A673 (cell line): ENCODE results near the gene THSD7B. TPM values are rescaled to one million over a fixed set of nuclear protein-coding genes. Genes with fewer than 3 reads are reported as not detected.

Experiments
- BruUV-seq: library from RNA; stranded (reverse); fragments of 400-500 nt; replicated peaks from 2 replicates; lab custom pipeline; 2021; lab: Mats Ljungman, UMichigan
- CTCF ChIA-PET: fragments of 300-600 bp; sonication (Branson Sonifier 250); formaldehyde crosslinking; loops from one replicate; lab custom pipeline; 2022; ENCODE audit warnings: antibody characterized with exemption; lab: Charles Lee
- POLR2A ChIA-PET: fragments of 300-600 bp; sonication (Branson Sonifier 250); formaldehyde crosslinking; loops from one replicate; lab custom pipeline; 2022; ENCODE audit warnings: antibody characterized with exemption; ENCODE audit not compliant: low non-redundant PET; lab: Charles Lee
- DNase-seq: peaks from one replicate; pipeline ENCODE4 v3.0.0-alpha.2; 2015; ENCODE audit warnings: low spot score
- H3K27ac ChIP-seq: fragments of 200-600 bp; sonication (generic); 2 replicates; pipeline ENCODE4 v1.5.1; 2016; ENCODE audit warnings: mixed run types, low read depth, mild to moderate bottlenecking, mixed read lengths, antibody characterized with exemption, low read length; ENCODE audit not compliant: poor library complexity, severe bottlenecking
- H3K27me3 ChIP-seq: fragments of 200-600 bp; sonication (generic); replicated peaks from 2 replicates; pipeline ENCODE4 v1.6.1; 2017; ENCODE audit warnings: mixed run types, low read depth, mild to moderate bottlenecking, mixed read lengths, antibody characterized with exemption, low read length; ENCODE audit not compliant: insufficient read depth, poor library complexity
- H3K36me3 ChIP-seq: fragments of 200-600 bp; sonication (generic); 2 replicates; pipeline ENCODE4 v1.6.1; 2016; ENCODE audit warnings: mixed run types, mild to moderate bottlenecking, mixed read lengths, antibody characterized with exemption, low read length; ENCODE audit not compliant: insufficient read depth, poor library complexity, severe bottlenecking
- H3K4me1 ChIP-seq: fragments of 200-600 bp; sonication (generic); 2 replicates; pipeline ENCODE4 v1.6.1; 2017; ENCODE audit warnings: mixed run types, mild to moderate bottlenecking, mixed read lengths, antibody characterized with exemption, low read length; ENCODE audit not compliant: insufficient read depth, poor library complexity, severe bottlenecking
- H3K4me3 ChIP-seq: fragments of 200-600 bp; sonication (generic); 2 replicates; pipeline ENCODE4 v1.5.1; 2016; ENCODE audit warnings: low read depth, mixed run types, mild to moderate bottlenecking, mixed read lengths, low read length; ENCODE audit not compliant: poor library complexity, severe bottlenecking
- H3K9me3 ChIP-seq: fragments of 200-600 bp; sonication (generic); 2 replicates; pipeline ENCODE4 v1.6.1; 2016; ENCODE audit warnings: mixed run types, low read depth, mild to moderate bottlenecking, mixed read lengths, antibody characterized with exemption, low read length; ENCODE audit not compliant: poor library complexity, severe bottlenecking
- EZH2 ChIP-seq: fragments of 200-600 bp; sonication (generic); IDR thresholded peaks from 2 replicates; pipeline ENCODE4 v1.6.1; 2017; ENCODE audit warnings: borderline replicate concordance, low read depth, mild to moderate bottlenecking, mixed read lengths, antibody characterized with exemption, low read length; ENCODE audit not compliant: poor library complexity, severe bottlenecking
- intact Hi-C: fragments of 100-400 bp; cut with micrococcal nuclease; formaldehyde crosslinking; loops from one replicate; pipeline ENCODE4 v1.10.0; 2022; ENCODE audit not compliant: unreplicated experiment
- total RNA-seq: library from RNA; stranded (reverse); gene quantifications from 2 replicates; pipeline ENCODE4 v1.2.3, GENCODE V29; 2021
- TF ChIP-seq, protein P1 (sequence below): fragments of 300-800, 200-600 bp; sonication (generic); conservative IDR thresholded peaks from 2 replicates; pipeline ENCODE4 v1.5.1; 2017; ENCODE audit warnings: low read depth, mild to moderate bottlenecking, antibody characterized with exemption, low read length, moderate library complexity, mixed read lengths

The THSD7B gene
- total RNA-seq, 1 experiment from 2014 or later, result not detected

DNA sequence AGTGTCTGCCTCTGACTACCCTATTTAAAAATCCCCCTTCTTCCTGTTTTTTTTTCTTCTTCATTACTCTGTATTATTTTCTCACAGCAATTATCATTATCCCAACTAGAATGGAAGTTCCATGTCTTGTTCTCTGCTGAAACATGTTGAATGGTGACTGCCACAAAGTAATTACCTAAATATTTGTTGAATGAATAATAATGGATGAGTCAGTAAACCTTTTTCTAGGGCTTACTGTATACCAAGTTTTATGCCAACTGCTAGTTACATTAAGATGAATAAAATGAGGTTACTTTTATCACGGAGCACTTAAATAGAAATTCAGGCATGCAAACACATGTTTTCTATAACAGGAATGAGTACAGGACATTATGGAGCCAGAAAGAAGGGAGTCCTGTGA, 490.6 kb downstream of the THSD7B start:
- no peak overlapping the region for H3K4me3 ChIP-seq
- H3K9me3 ChIP-seq, result no peaks in the 10 kb centered on the region
- no peaks in the 10 kb centered on the region for H3K4me1 ChIP-seq
- CTCF ChIA-PET, result no interaction called here
- TF ChIP-seq, protein P1, sequence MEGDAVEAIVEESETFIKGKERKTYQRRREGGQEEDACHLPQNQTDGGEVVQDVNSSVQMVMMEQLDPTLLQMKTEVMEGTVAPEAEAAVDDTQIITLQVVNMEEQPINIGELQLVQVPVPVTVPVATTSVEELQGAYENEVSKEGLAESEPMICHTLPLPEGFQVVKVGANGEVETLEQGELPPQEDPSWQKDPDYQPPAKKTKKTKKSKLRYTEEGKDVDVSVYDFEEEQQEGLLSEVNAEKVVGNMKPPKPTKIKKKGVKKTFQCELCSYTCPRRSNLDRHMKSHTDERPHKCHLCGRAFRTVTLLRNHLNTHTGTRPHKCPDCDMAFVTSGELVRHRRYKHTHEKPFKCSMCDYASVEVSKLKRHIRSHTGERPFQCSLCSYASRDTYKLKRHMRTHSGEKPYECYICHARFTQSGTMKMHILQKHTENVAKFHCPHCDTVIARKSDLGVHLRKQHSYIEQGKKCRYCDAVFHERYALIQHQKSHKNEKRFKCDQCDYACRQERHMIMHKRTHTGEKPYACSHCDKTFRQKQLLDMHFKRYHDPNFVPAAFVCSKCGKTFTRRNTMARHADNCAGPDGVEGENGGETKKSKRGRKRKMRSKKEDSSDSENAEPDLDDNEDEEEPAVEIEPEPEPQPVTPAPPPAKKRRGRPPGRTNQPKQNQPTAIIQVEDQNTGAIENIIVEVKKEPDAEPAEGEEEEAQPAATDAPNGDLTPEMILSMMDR, result no peak
- no peak for TF ChIP-seq EZH2
- H3K27ac ChIP-seq, result no peak overlapping the region
- H3K36me3 ChIP-seq, result no peaks in the 10 kb centered on the region
- intact Hi-C loops, result no loop called here
- no TSS peak for BruUV-seq
- no peak for DNase-seq
- POLR2A ChIA-PET, result no interaction called here
- no peaks in the 10 kb centered on the region for H3K27me3 ChIP-seq

DNA sequence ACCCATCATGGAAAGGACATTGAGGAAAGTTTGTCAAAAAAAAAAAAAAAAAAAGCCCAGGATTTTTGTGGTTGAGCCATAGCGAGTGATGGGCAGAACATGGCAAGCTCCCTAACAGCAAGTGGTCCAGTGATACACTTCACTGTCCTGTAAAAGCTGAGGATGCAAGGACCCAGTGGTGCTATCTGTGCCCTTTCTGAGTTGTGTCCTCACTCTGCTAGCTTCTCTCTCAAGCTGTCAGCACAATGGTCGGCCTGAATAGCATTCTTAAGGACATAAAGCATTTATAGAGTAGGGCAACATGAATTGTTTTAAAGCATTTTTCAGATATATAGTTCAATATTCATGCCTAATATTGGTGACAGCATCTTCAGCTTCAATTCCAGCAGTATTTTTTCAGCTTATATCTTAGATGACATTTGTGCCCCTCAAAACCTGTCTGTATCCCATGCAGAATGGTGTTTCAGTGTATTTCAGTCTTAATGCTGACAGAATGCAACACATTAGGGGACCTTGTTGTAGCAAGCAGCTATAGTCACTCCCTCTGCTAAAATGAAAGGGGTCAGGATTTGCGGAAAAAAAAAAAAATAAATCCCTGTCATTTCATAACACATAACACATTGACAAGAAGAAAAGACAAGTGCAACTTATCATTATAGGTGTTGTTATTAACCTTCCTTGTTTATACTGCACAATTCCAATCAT, 496.7 kb downstream of the THSD7B start:
- no peak overlapping the region for H3K27ac ChIP-seq
- TF ChIP-seq, protein P1, result no peak
- TF ChIP-seq EZH2, result no peak
- BruUV-seq, result no TSS peak
- no peak overlapping the region for H3K4me3 ChIP-seq
- no peaks in the 10 kb centered on the region for H3K9me3 ChIP-seq
- no peaks in the 10 kb centered on the region for H3K4me1 ChIP-seq
- H3K36me3 ChIP-seq, result no peaks in the 10 kb centered on the region
- ChIA-PET POLR2A (no interaction called here), CTCF (no interaction called here)
- intact Hi-C loops, result no loop called here
- no peak for DNase-seq
- no peaks in the 10 kb centered on the region for H3K27me3 ChIP-seq

DNA sequence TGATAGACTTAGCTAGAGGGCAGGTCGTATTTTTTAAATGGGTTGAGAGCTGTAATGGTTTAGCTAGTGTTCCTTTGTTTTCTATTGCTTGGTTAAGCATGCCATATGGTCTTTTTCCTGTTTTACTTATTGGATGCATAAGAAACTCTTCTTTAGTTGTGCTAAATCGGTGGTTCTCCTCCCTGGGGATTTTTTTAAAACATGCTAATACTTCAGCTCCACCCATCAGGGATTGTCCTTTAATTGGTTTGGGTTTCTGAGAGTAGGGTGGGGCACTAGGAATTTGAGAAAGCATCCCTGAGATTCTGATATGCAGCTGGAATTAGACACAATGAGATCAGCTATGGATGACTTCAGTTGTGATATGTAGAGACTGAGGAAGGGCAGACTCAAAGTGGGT, 497.2 kb downstream of the THSD7B start:
- Histone ChIP-seq H3K4me1 (no peaks in the 10 kb centered on the region), H3K36me3 (no peaks in the 10 kb centered on the region), H3K27me3 (no peaks in the 10 kb centered on the region), H3K27ac (no peak overlapping the region), H3K4me3 (no peak overlapping the region), H3K9me3 (no peaks in the 10 kb centered on the region)
- intact Hi-C loops, result no loop called here
- ChIA-PET POLR2A (no interaction called here), CTCF (no interaction called here)
- BruUV-seq, result no TSS peak
- DNase-seq, result no peak
- TF ChIP-seq EZH2, result no peak
- TF ChIP-seq, protein P1, result no peak
